ENCODE measurements around the gene CDT1.
A peak's percentile ranks its signal among the peaks of the same experiment; 100 is the strongest.

The CDT1 gene

GRCh38 chr16:88837806-88838205 is 34.2 kb downstream of the CDT1 start:
- no peak for DNase-seq
- WGBS: 97% methylated on average over 20 of the region's 20 CpGs

GRCh38 chr16:88838566-88838965 is 35.0 kb downstream of the CDT1 start:
- Histone ChIP-seq H3K27ac (ENCODE audit: low read length, poor library complexity, severe bottlenecking) (no peak overlapping the region), H3K23ac (ENCODE audit: low read length in 2 of 2) (no peak overlapping the region), H3K14ac (ENCODE audit: low read length in 2 of 2) (no peak overlapping the region), H2AFZ (ENCODE audit: low read depth, low read length) (no peak overlapping the region), H3K18ac (ENCODE audit: low read depth in 1 of 2, low read length in 2 of 2) (no peak overlapping the region), H3K4me3 (ENCODE audit: insufficient read depth in 1 of 2, low read depth in 1 of 2, low read length in 2 of 2) (no peak overlapping the region), H4K91ac (ENCODE audit: low read length) (no peak overlapping the region), H4K8ac (ENCODE audit: low read length) (no peak overlapping the region), H2BK12ac (ENCODE audit: low read length in 2 of 2) (no peak overlapping the region), H3K9me3 (ENCODE audit: control insufficient read depth, low read length) (no peaks in the 10 kb centered on the region), H2BK15ac (ENCODE audit: low read depth, poor library complexity, severe bottlenecking) (no peak overlapping the region), H3K27me3 (ENCODE audit: control insufficient read depth in 1 of 2, insufficient read depth in 1 of 2, low read length in 2 of 2) (no peaks in the 10 kb centered on the region), H3K4ac (ENCODE audit: low read depth in 1 of 2, low read length in 2 of 2) (no peak overlapping the region), H3K4me1 (ENCODE audit: control insufficient read depth, insufficient read depth, low read depth, low read length) (no peaks in the 10 kb centered on the region), H3K9ac (ENCODE audit: low read length) (no peak overlapping the region), H2BK5ac (ENCODE audit: low read depth, low read length, poor library complexity, severe bottlenecking) (no peak overlapping the region), H3K36me3 (ENCODE audit: control insufficient read depth in 1 of 2, insufficient read depth in 2 of 2, low read depth in 1 of 2, low read length in 2 of 2) (peaks cover 52 to 92% of the 10 kb centered on the region in 2 experiments), H3K79me1 (replicated peaks; ENCODE audit: low read length, poor library complexity, severe bottlenecking) (peaks cover 12% of the 10 kb centered on the region), H2AK5ac (ENCODE audit: low read length, severe bottlenecking) (no peak overlapping the region), H2BK120ac (ENCODE audit: low read depth, low read length) (no peak overlapping the region), H3K4me2 (ENCODE audit: low read length, poor library complexity, severe bottlenecking) (no peak overlapping the region)
- DNase-seq: no peak
- 93% methylated on average over 19 of the region's 19 CpGs for WGBS

More at GRCh38 chr16:88837806-88838205, 34.2 kb downstream of the CDT1 start:
- Histone ChIP-seq H3K14ac (ENCODE audit: low read length in 2 of 2) (no peak overlapping the region), H2AFZ (ENCODE audit: low read depth, low read length) (no peak overlapping the region), H3K36me3 (ENCODE audit: control insufficient read depth in 1 of 2, insufficient read depth in 2 of 2, low read depth in 1 of 2, low read length in 2 of 2) (peaks cover 49 to 84% of the 10 kb centered on the region in 2 experiments), H3K18ac (ENCODE audit: low read depth in 1 of 2, low read length in 2 of 2) (no peak overlapping the region), H3K4me3 (ENCODE audit: insufficient read depth in 1 of 2, low read depth in 1 of 2, low read length in 2 of 2) (no peak overlapping the region), H2BK15ac (ENCODE audit: low read depth, poor library complexity, severe bottlenecking) (no peak overlapping the region), H3K4me1 (ENCODE audit: control insufficient read depth, insufficient read depth, low read depth, low read length) (peaks cover 2% of the 10 kb centered on the region), H3K9ac (ENCODE audit: low read length) (no peak overlapping the region), H2AK5ac (ENCODE audit: low read length, severe bottlenecking) (no peak overlapping the region), H3K9me3 (ENCODE audit: control insufficient read depth, low read length) (no peaks in the 10 kb centered on the region), H3K23ac (ENCODE audit: low read length in 2 of 2) (no peak overlapping the region), H2BK12ac (ENCODE audit: low read length in 2 of 2) (no peak overlapping the region), H4K91ac (ENCODE audit: low read length) (no peak overlapping the region), H3K27me3 (ENCODE audit: control insufficient read depth in 1 of 2, insufficient read depth in 1 of 2, low read length in 2 of 2) (no peaks in the 10 kb centered on the region), H2BK5ac (ENCODE audit: low read depth, low read length, poor library complexity, severe bottlenecking) (no peak overlapping the region), H4K8ac (ENCODE audit: low read length) (no peak overlapping the region), H3K27ac (ENCODE audit: low read length, poor library complexity, severe bottlenecking) (no peak overlapping the region), H3K4me2 (ENCODE audit: low read length, poor library complexity, severe bottlenecking) (no peak overlapping the region), H2BK120ac (ENCODE audit: low read depth, low read length) (no peak overlapping the region), H3K79me1 (replicated peaks; ENCODE audit: low read length, poor library complexity, severe bottlenecking) (peaks cover 12% of the 10 kb centered on the region), H3K4ac (ENCODE audit: low read depth in 1 of 2, low read length in 2 of 2) (no peak overlapping the region)

- Histone ChIP-seq H3K18ac (ENCODE audit: low read depth in 1 of 2, low read length in 2 of 2) (no peak overlapping the region), H2BK12ac (ENCODE audit: low read length in 2 of 2) (no peak overlapping the region), H3K4ac (ENCODE audit: low read depth in 1 of 2, low read length in 2 of 2) (no peak overlapping the region), H4K8ac (ENCODE audit: low read length) (no peak overlapping the region), H2BK5ac (ENCODE audit: low read depth, low read length, poor library complexity, severe bottlenecking) (no peak overlapping the region), H4K91ac (ENCODE audit: low read length) (peak overlapping the region; percentile 11), H3K79me1 (replicated peaks; ENCODE audit: low read length, poor library complexity, severe bottlenecking) (peaks cover 12% of the 10 kb centered on the region), H3K4me3 (ENCODE audit: insufficient read depth in 1 of 2, low read depth in 1 of 2, low read length in 2 of 2) (no peak overlapping the region), H3K23ac (ENCODE audit: low read length in 2 of 2) (no peak overlapping the region), H3K9ac (ENCODE audit: low read length) (no peak overlapping the region), H3K4me1 (ENCODE audit: control insufficient read depth, insufficient read depth, low read depth, low read length) (no peaks in the 10 kb centered on the region), H3K9me3 (ENCODE audit: control insufficient read depth, low read length) (no peaks in the 10 kb centered on the region), H3K36me3 (ENCODE audit: control insufficient read depth in 1 of 2, insufficient read depth in 2 of 2, low read depth in 1 of 2, low read length in 2 of 2) (peaks cover 50 to 93% of the 10 kb centered on the region in 2 experiments), H3K27ac (ENCODE audit: low read length, poor library complexity, severe bottlenecking) (no peak overlapping the region), H3K14ac (ENCODE audit: low read length in 2 of 2) (no peak overlapping the region), H3K27me3 (ENCODE audit: control insufficient read depth in 1 of 2, insufficient read depth in 1 of 2, low read length in 2 of 2) (no peaks in the 10 kb centered on the region), H3K4me2 (ENCODE audit: low read length, poor library complexity, severe bottlenecking) (no peak overlapping the region), H2BK15ac (ENCODE audit: low read depth, poor library complexity, severe bottlenecking) (no peak overlapping the region), H2AK5ac (ENCODE audit: low read length, severe bottlenecking) (no peak overlapping the region), H2AFZ (ENCODE audit: low read depth, low read length) (no peak overlapping the region), H2BK120ac (ENCODE audit: low read depth, low read length) (no peak overlapping the region)
- DNase-seq: no peak
- WGBS: 94% methylated on average over 39 of the region's 39 CpGs
Observed at GRCh38 chr16:88839026-88839529, 35.5 kb downstream of the CDT1 start.

- Histone ChIP-seq H2BK12ac (ENCODE audit: low read length in 2 of 2) (no peak overlapping the region), H3K27ac (ENCODE audit: low read length, poor library complexity, severe bottlenecking) (no peak overlapping the region)
Observed at GRCh38 chr16:88839745-88840599, 36.4 kb downstream of the CDT1 start.

More at GRCh38 chr16:88839745-88840599, 36.4 kb downstream of the CDT1 start:
- Histone ChIP-seq H2AK5ac (ENCODE audit: low read length, severe bottlenecking) (no peak overlapping the region), H3K14ac (ENCODE audit: low read length in 2 of 2) (no peak overlapping the region), H2BK15ac (ENCODE audit: low read depth, poor library complexity, severe bottlenecking) (no peak overlapping the region), H4K91ac (ENCODE audit: low read length) (no peak overlapping the region), H3K23ac (ENCODE audit: low read length in 2 of 2) (no peak overlapping the region), H2AFZ (ENCODE audit: low read depth, low read length) (no peak overlapping the region), H3K9ac (ENCODE audit: low read length) (no peak overlapping the region), H3K36me3 (ENCODE audit: control insufficient read depth in 1 of 2, insufficient read depth in 2 of 2, low read depth in 1 of 2, low read length in 2 of 2) (peaks cover 48 to 87% of the 10 kb centered on the region in 2 experiments), H2BK5ac (ENCODE audit: low read depth, low read length, poor library complexity, severe bottlenecking) (no peak overlapping the region), H2BK120ac (ENCODE audit: low read depth, low read length) (no peak overlapping the region), H3K4me3 (ENCODE audit: insufficient read depth in 1 of 2, low read depth in 1 of 2, low read length in 2 of 2) (no peak overlapping the region), H3K4me2 (ENCODE audit: low read length, poor library complexity, severe bottlenecking) (no peak overlapping the region), H3K18ac (ENCODE audit: low read depth in 1 of 2, low read length in 2 of 2) (no peak overlapping the region), H3K27me3 (ENCODE audit: control insufficient read depth in 1 of 2, insufficient read depth in 1 of 2, low read length in 2 of 2) (no peaks in the 10 kb centered on the region), H3K9me3 (ENCODE audit: control insufficient read depth, low read length) (no peaks in the 10 kb centered on the region), H3K4ac (ENCODE audit: low read depth in 1 of 2, low read length in 2 of 2) (no peak overlapping the region), H3K4me1 (ENCODE audit: control insufficient read depth, insufficient read depth, low read depth, low read length) (no peaks in the 10 kb centered on the region), H3K79me1 (replicated peaks; ENCODE audit: low read length, poor library complexity, severe bottlenecking) (peaks cover 12% of the 10 kb centered on the region), H4K8ac (ENCODE audit: low read length) (no peak overlapping the region)
- 94% methylated on average over 24 of the region's 24 CpGs for WGBS
- DNase-seq: no peak

All from mesenchymal stem cell (in vitro differentiated cells and primary cell).